M059J (cell line): ENCODE measurements around the gene PIPOX. TPM values are rescaled to one million over a fixed set of nuclear protein-coding genes. Genes with fewer than 3 reads are reported as not detected.

Source experiments
- DNase-seq: peaks from one replicate; pipeline ENCODE4 v3.0.0-alpha.2; 2012; ENCODE audit warnings: low read depth
- total RNA-seq: library from RNA; depleted of rRNA; stranded (reverse); fragments of >200 nt; shearing (Covaris generic); gene quantifications from 2 replicates; pipeline ENCODE4 v1.2.3, GENCODE V29; 2014

Gene PIPOX
- total RNA-seq, 1 experiment from 2014 or later: 0.71 TPM

DNA sequence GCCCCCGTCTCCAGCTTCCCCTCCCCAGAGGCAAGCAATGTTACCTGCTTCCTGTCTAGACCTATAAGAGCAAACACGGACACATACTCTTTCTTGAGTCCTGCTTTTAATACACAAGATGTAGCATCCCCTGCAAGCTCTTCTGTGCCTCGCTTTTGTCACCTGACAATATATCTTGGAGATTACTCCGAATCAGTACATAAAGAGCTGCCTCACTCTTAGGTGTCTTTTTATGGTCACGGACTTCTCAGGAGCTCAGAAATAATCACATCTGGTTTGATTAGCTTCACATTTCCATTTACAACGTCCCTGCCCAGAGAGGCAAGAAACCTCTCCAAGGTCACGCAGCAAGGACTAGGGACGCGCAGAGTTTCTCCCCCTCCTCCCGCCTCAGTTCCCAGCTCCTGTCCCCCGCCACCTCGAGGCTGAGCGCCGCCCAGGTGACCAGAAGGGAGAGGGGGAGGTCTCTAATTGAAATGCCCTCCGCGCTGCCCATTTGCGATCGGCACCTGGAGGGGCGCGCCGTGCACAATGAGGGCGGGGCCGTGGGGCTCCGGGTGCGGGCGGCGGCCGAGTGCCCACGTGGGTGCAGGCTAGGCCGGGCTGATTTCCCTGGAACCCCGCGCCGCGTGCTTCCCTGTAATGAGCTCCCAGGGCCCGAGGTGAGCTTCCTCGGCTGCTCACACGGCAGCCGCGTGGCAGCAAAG lies 23.3 kb upstream of the PIPOX start:
- DNase-seq: no peak

DNA sequence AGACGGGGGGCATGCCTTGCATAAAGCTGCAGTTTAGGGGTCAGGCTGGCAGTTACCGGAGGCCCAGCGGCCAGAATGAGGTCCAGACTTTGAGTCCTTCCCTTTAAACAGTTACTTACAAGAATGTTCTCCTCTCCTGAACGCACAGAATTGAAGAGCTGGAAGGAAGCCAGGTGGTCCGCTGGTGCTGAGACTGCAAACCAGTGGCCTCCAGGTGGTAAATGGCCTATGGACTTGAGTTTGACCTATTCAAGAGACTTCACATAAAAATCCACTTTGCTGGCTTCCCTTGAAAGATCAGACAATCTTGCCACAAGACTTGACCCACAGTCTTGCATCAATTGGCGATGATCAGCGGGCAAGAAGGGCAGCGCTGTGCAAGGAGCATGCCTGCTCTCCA lies 22.4 kb upstream of the PIPOX start:
- no peak for DNase-seq

DNA sequence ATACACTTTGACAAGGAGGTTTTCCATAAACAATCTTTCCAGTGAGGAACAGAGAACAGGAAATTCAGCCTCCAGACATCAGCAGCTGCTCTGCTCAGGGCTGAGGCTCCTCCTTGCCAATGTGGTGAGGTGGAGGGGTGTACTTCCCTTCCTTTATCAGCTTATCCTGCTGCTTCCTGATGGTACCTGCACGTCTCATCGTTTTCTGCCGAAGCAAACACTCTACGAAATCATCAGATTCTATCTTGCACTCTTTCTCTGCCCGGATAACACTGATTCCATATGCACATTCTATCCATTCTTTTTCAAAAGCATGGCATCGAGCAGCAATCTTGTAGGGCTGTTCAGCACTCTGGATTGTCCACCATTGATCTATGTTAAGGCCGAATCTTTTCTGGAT lies 21.7 kb upstream of the PIPOX start:
- DNase-seq: no peak

DNA sequence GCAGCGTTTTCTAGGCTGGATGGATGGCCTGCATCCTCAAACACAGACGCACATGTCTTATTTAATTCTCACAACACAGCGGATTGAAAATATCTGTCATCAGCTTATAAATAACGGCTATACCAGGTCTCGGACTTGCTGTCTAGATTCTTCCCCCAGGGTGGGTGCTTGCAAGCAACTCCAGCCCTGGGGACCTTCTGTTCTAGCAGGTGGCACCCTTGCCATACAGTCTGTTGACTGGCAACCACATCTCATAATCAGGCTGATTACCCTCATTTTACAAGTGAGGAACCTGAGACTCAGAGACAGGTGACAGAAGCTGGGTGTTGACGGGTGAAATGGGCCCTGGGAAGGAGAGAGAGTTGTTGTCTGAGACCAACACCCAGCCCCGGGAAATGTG lies 20.9 kb upstream of the PIPOX start:
- DNase-seq: no peak

DNA sequence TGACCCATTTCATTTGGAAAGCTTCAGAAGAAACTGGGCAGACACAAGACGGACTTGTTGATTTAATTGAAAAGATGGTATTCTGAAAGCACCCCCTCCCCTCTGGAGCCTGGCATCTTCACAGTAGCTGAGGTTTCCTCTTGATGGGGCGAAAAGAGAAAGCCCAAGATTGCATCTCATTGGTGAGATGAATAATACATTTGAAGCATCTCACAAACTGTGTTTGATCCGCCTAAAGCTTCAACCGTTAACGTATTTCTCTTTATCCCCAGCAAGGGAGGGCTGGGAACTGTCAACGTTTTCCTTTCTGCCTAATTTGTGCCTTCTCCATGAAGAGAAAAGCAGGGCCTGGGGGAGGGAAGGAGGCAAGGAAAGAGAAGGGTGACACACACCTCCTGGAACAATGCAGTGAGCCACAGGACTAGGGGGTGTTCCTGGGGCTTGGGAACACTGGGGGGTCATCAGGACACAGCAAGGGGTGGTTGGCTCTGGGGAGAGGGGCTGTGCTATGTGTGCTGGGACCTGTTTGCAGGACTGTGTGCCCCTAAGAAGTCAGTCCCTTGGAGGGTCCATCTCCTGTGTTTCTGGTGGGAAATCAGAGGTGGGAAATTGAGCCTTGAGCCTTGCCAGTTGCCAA lies 18.5 kb upstream of the PIPOX start:
- no peak for DNase-seq

DNA sequence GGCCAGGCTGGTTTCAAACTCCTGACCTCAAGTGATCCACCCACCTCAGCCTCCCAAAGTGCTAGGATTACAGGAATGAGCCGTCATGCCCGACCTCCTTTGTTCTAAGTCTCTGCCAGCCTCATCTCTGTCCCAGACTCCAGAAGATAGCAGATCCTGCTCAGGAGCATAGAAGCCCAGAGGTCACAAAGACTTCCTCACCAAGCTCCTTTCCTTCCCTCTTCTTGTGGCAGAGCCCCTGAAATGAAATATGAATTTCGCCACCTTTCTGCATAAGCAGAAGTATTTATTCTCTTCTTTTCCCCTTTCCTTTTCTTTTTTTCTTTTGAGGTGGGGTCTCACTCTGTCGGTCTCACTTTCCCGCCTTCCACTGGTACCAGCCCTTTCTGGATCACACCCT lies 11.5 kb upstream of the PIPOX start:
- DNase-seq: no peak

DNA sequence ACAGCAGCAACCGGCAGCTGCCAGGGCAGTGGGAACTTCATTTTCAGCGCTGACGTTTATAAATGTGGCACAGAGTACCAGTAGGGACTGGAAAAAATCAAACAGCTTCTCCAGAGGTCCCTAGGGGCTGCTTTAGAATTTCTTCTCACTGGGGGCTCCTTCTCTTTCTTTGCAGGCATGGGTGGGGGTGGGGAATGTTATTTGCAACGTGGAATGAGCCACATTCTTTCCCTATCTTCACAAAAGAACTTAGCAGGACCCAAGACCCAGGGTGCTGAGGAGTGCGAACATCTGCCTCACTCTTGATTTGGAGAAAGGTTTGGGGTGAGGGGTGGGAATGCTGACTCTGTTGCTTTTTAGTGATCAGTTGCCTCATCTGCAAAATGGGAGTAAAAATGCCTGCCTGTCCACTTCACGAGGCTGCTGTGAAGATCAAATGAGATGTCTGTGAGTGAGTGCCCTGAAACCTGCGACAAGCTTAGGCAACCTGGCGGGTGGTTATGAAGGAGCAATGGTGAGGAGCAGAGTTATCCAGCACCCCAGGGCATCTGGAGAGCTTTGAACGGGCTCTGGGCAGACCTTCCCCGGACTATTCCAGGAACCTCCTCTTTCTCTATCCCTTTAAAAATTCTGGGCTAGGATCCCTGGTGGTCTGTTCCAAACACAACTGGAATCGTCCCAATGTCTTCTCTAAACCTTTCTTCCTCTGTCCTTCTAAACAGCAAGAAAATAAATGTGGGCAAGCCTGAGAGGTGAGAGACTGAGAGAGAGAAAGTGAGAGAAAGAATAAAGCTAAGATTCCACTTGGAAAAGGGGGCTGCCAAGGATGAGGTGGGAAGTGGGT lies 10.7 kb upstream of the PIPOX start:
- no peak for DNase-seq

DNA sequence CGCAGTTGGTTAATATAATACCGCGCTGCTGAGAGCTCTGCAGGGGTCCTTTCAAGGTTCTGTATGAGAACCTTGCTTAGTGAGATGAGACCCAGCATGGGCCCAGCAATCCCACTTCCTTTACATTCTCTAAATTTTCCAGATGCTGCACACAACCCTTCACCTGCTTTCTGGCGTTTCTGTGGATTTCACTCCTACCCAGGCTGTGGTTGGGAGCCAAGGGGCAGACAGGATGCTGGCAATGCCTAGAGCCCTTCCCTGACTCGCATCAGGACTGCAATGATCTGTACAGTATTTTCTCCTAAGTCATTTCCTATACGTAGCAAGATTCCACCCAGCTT lies 10.1 kb upstream of the PIPOX start:
- no peak for DNase-seq

DNA sequence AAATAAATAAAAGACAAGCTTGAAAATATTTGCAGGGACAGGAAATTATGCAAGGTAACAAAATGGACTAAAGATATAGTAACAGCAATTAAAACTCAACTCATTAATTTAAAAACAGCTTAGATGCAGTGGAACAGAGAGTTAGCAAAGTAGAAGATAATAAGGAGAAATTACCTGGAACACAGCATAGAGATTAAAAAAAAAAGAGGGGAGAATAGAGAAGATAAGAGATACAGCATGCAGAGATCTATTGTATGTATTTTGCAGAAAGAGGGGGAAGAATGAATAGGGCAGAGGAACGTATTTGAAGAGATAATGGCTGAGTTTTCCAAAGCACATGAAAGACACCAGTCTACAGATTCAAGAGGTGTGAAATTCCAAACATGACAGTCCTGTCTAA lies 8.4 kb upstream of the PIPOX start:
- no peak for DNase-seq

DNA sequence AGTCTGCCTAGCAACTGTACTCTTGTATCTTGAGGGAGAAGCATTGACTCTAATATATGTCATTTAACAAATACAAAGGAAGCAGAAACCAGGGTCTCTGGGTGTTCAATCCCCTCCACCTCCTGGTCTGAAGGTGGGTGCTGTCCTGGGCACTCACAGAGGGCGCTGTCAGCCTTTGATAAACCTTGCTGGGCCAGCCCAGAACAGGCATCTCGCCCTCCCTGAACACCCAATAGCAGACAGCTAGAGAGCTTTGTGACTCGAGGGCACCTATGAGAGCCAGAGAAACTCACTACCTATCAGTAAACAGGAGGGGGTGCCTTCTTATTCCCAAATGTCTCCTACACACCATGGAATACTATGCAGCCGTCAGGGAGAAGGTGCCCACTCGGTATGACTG lies 6.4 kb upstream of the PIPOX start:
- DNase-seq: no peak

DNA sequence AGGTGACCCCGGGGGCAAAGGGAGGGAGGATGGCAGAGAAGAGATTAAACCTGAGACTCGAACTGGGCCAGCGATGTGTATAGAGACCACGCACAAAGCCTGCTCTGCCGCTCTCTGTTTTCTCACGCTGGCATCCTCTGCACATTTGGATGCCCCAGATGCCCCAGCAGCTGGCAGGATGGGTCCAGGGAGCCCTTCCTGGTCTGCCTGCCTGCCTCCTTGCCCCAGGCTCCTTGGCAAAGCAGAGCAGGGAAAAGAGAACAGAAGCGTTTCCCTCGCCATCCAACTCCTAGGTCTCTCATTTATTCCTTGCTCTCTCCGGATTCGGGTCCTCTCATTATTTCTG lies 5.2 kb upstream of the PIPOX start:
- DNase-seq: no peak

DNA sequence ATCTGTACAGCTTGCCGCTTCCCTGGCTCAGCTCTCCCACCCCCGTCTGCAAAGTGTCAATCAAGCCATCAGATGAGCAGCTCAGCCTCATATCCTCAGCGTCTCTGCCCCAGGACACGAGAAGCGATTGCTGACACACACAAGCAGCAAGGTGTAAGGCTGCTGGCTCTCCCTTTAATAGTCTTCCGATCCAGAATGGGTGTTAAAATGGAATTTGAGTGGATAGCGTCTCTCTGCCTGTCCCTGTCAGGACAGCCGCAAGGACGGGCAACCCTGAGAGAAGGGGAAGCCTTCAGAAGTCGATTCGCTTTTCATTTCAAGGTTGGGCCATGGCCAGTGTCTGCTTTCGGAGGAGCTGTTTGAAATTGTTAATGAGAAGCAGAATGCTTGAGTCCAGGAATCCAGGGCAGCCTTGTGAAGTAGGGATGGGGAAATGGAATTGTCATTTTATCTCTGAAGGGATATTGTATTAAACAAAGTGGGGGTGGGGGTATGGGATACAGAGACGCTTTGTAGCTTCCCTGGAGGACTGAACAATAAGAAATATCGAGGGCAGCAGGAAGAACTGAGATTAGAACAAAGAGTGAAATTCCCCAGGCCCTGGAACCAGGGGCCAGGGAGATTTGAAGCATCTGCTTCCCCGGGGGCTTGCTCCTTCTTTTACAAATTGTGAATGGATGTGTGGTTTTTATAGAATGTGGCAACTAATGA lies 4.7 kb upstream of the PIPOX start:
- DNase-seq: no peak

DNA sequence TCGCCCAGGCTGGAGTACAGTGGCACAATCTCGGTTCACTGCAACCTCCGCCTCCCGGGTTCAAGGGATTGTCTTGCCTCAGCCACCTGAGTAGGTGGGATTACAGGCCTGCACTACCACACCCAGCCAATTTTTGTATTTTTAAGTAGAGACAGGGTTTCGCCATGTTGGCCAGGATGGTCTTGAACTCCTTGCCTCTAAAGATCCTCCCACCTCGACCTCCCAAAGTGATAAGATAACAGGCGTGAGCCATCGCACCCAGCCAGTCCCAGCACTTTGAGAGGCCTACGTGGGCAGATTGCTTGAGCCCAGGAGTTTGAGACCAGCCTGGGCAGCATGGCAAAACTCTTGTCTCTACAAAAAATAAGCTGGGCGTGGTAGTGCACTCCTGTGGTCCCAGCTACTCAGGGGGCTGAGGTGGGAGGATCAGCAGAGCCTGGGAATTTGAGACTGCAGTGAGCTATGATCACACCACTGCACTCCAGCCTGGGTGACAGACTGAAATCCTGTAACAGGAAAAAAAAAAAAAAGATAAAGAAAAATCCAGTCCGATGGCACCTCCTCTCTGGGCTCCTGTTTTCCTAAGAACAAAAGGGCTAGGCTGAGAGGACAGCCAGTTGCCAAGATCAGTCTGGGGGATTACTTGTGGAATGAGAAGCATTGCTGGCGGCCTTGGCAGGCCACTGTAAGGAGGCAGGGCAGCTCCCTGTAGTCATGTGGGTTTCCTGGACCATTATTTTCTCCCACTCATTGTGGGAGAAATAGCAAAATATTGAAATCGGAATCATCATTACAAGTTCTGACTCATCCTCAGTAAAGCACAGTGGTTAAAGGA lies 3.0 kb upstream of the PIPOX start:
- peak; percentile 79 for DNase-seq

DNA sequence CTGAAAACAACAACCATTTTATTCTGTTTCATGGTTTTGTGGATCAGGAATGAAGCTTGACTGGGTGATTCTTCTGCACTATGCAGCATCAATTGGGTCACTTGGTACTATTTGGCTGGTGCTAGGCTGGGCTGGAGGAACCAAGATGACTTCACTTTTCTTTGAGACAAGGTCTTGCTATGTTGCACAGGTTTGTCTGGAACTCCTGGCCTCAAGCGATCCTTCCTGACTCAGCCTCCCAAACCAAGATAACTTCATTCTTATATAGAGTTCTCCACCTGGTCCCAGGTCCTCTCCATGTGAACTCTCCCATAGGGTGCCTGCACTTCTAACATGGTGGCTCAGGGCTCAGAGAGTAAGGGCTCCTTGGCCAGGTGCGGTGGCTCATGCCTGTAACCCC lies 1.9 kb upstream of the PIPOX start:
- DNase-seq: no peak

DNA sequence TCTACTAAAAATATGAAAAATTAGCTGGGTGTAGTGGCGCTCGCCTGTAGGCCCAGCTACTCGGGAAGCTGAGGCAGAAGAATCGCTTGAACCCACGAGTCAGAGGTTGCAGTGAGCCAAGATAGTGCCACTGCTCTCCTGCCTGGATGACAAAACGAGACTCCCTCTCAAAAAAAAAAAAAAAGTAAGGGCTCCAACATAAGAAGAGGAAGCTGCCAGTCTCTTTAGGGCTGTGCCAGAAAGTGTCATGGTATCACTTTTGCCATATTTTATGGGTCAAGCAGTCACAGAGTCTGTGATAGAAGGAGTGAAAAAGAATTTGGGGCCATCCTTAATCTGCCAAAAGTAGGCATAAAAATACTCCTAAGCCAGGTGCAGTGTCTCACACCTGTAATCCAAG lies 1.4 kb upstream of the PIPOX start:
- DNase-seq: no peak

- no peak for DNase-seq
Observed at GRCh38 chr17:29042026-29042678, 789 bp upstream of the PIPOX start.

DNA sequence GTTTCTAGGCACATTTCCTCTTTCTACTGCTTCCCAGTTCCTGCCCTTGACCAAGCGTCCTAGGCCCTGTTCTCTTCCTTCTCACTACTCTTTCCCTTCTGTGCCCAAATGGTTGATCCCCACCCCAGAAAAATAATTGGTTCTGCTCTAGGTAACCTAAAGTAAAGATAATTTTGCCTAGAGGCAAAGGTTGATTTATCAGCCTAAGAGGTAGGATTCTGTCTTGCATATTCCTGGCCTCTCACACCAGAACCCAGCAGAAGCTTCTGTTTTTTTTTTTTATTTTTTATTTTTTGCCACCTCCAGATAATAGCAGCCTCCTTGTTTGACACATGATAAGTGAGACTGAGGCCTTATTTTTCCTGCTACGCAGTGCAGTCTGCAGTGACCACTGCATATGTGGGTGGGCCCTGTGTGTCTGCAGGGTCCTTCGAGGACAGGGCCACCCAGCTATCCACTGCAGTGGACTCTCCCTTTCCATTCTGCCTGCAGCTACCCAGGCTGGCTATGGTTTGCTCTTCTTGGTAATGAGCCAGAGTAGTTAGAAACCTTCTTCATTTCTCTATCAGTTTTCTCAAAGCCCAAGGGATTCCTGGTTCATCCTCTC lies 701 bp downstream of the PIPOX start:
- no peak for DNase-seq

DNA sequence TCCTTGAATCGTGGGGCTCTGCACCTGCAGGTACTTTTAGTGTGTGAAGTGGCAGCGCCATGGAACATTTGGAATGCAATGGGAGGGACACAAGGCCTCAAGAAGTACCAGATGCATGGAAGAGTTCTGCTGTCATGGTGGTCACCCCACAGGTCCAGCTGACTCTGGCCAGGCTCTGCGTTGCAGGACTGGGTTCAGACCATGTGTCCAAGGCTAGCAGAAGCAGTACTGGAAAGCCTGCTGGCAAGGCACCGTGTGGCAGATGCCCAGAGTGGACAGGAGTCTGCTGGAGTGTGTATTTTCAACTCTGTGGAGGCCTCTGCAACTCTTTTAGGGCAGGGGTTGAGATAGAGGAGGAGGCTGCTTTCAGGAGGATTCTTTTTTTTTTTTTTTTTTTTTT lies 2.1 kb downstream of the PIPOX start:
- DNase-seq: no peak

DNA sequence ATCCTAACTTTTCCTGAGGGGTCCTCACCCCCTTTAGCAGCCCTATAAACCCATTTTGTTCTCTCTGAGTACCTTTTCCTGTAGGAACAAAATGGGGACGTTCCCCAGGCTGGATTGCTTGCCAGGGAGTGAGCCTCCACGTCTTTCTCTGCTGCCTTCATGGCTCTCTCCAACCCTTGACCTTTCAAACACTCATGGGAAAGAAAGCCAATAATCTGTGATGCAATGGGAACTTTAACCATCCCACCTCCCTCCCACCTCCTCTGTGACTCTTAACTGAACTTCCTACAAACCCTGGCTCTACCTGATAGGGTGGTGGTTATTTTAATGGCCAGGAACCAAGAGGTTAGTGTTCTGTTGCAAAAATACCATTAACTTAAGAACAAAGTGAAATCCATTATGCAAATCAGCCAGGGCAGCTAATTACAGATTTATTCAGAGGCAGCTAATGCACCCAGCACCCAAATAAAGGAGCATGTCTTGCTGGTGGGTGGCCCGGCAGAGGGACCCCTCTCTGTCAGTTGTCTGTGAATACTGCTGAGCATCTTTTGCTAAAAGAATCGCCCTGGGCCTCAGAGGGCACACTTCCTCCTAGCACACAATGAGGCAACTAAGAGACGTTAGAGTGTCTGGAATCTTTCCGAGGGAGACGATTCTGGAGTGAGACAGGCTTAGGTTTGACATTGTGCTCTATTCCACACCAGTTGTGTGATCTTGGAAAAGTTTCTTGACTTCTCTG lies 3.0 kb downstream of the PIPOX start:
- DNase-seq: no peak

DNA sequence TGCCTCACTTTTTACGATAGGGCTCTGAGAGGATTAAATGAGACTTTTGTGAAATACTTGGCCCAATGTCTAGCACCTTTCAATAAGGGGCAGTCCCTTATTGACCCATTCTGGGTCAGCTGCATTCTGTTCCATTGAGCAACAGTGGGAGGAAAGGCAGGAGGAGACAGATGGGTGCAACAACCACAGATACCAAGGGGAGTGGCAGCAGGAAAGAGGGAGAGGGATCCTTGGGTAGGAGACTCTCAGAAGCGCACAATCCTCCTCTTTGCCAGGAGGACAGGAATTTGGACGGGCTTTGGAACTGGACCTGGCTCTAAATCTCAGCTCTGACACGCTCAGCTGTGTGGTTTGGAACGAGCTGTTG lies 3.5 kb downstream of the PIPOX start:
- DNase-seq: no peak
